Adrenal gland (tissue), 5 donors: Measurements from ENCODE around the gene MRPL33.

Source experiments
- POLR2A ChIP-seq, 2 donors: fragments of 450-650 bp; IDR thresholded peaks; one replicate each; pipeline ENCODE4 v1.6.1; 2017; ENCODE audit warnings: antibody characterized with exemption in 2 of 2, mild to moderate bottlenecking in 2 of 2, moderate library complexity in 1 of 2
- TF ChIP-seq, protein P1 (sequence below), 6 experiments: fragments of 450-650 bp in 4 of 6; fragments of 200-600 bp in 2 of 6; sonication (generic) in 1 of 6; IDR thresholded peaks; 1 replicate in 5 of 6; 2 replicates in 1 of 6; pipeline versions ENCODE4 v1.5.1 to v1.8.0; 2016 to 2021; ENCODE audit warnings: antibody characterized with exemption in 6 of 6, mild to moderate bottlenecking in 2 of 6, moderate library complexity in 1 of 6
- donor health status: DM: no; HTN: no; CAD: no.

DNA sequence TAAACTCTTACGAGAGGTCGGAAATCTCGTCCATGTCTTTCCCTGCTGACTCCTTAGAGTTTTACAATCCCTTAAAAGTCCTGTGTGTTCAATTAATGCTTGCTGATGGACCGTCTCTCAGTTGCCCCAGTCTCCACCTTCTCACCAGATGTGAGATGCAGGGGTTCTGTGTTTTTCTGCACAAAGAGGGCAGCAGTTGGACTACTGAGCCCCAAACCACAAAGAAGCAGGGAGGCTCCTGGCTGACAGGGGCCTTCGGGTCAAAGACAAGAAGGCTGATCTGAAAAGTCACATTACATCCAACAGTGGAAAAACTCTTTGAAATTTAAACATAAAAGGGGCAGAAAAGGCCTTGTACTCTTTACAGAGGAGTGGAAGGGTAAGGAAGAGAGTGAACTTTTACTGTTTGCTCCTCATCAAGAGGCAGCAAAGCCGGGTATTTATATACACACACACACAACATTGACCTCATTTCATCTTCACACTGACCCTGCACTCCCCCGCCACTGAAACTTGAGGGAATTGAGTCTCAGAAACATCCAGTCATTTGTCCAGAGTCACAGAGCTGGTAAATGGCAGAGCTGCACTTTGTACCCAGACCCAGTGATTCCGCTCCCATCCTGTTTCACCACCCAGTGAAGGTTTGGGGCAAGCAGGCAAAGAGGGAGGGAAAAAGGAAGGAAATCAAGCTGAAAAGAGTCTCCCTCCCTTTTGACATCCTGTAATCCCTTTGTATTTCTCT, 23.7 kb downstream of the MRPL33 start:
- TF ChIP-seq, protein P1, sequence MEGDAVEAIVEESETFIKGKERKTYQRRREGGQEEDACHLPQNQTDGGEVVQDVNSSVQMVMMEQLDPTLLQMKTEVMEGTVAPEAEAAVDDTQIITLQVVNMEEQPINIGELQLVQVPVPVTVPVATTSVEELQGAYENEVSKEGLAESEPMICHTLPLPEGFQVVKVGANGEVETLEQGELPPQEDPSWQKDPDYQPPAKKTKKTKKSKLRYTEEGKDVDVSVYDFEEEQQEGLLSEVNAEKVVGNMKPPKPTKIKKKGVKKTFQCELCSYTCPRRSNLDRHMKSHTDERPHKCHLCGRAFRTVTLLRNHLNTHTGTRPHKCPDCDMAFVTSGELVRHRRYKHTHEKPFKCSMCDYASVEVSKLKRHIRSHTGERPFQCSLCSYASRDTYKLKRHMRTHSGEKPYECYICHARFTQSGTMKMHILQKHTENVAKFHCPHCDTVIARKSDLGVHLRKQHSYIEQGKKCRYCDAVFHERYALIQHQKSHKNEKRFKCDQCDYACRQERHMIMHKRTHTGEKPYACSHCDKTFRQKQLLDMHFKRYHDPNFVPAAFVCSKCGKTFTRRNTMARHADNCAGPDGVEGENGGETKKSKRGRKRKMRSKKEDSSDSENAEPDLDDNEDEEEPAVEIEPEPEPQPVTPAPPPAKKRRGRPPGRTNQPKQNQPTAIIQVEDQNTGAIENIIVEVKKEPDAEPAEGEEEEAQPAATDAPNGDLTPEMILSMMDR (IDR thresholded peaks at IDR 0.05) = no peak
- TF ChIP-seq POLR2A (IDR thresholded peaks at IDR 0.05) = no peak
